GM23338 (cell line): Measurements from ENCODE around the gene STAB2. TPM values are rescaled to one million over a fixed set of nuclear protein-coding genes. Genes with fewer than 3 reads are reported as not detected.

Experiments used
- ATAC-seq: fragments of 200-7000 bp; cut with Tn5 transposase; 3 replicates; pipeline ENCODE4 v1.9.1; 2020
- DNase-seq: peaks from one replicate; pipeline ENCODE4 v3.0.0-alpha.2; 2015; ENCODE audit warnings: low spot score
- H2AFZ ChIP-seq: fragments of 200-600 bp; sonication (generic); 2 replicates; pipeline ENCODE4 v1.8.0; 2016; ENCODE audit warnings: antibody characterized with exemption, mild to moderate bottlenecking, moderate library complexity
- H3F3A ChIP-seq: fragments of 200-600 bp; sonication (generic); replicated peaks from 2 replicates; pipeline ENCODE4 v1.8.0; 2017; ENCODE audit warnings: antibody characterized with exemption, mixed run types, low read depth
- H3K27ac ChIP-seq: fragments of 200-600 bp; sonication (generic); 2 replicates; pipeline ENCODE4 v1.6.1; 2016; ENCODE audit warnings: low read depth
- H3K27me3 ChIP-seq: fragments of 200-600 bp; sonication (generic); 2 replicates; pipeline ENCODE4 v1.8.0; 2016; ENCODE audit warnings: mild to moderate bottlenecking, mixed run types, moderate library complexity; ENCODE audit not compliant: insufficient read depth
- H3K36me3 ChIP-seq: fragments of 200-600 bp; sonication (generic); 2 replicates; pipeline ENCODE4 v1.8.0; 2016; ENCODE audit warnings: mild to moderate bottlenecking; ENCODE audit not compliant: insufficient read depth
- H3K4me1 ChIP-seq: fragments of 200-600 bp; sonication (generic); 2 replicates; pipeline ENCODE4 v1.8.0; 2016; ENCODE audit warnings: mild to moderate bottlenecking, moderate library complexity; ENCODE audit not compliant: insufficient read depth
- H3K4me2 ChIP-seq: fragments of 200-600 bp; sonication (generic); 2 replicates; pipeline ENCODE4 v1.7.1; 2017; ENCODE audit warnings: mixed run types
- H3K4me3 ChIP-seq: fragments of 200-600 bp; sonication (generic); 2 replicates; pipeline ENCODE4 v1.6.1; 2016; ENCODE audit warnings: mixed run types
- H3K79me2 ChIP-seq: fragments of 200-600 bp; sonication (generic); replicated peaks from 2 replicates; pipeline ENCODE4 v1.8.0; 2017; ENCODE audit warnings: mild to moderate bottlenecking; ENCODE audit not compliant: insufficient read depth
- H3K9me2 ChIP-seq: fragments of 200-600 bp; sonication (generic); 2 replicates; pipeline ENCODE4 v1.8.0; 2017; ENCODE audit not compliant: insufficient read depth
- H4K20me1 ChIP-seq: fragments of 200-600 bp; sonication (generic); replicated peaks from 2 replicates; pipeline ENCODE4 v1.8.0; 2017; ENCODE audit warnings: mild to moderate bottlenecking; ENCODE audit not compliant: insufficient read depth
- H3K27ac Mint-ChIP-seq: 2 replicates; pipeline ENCODE4 v1.8.0; 2020; ENCODE audit warnings: inconsistent platforms, mild to moderate bottlenecking, moderate library complexity, mixed read lengths
- H3K27me3 Mint-ChIP-seq: 3 replicates; pipeline ENCODE4 v1.8.0; 2022; ENCODE audit warnings: low read depth, mild to moderate bottlenecking, moderate library complexity, mixed read lengths, inconsistent platforms; ENCODE audit not compliant: insufficient read depth, poor library complexity
- H3K36me3 Mint-ChIP-seq: 3 replicates; pipeline ENCODE4 v1.8.0; 2021; ENCODE audit warnings: low read depth, mild to moderate bottlenecking, inconsistent platforms, moderate library complexity, mixed read lengths
- H3K4me1 Mint-ChIP-seq: 3 replicates; pipeline ENCODE4 v1.8.0; 2020; ENCODE audit warnings: mild to moderate bottlenecking, inconsistent platforms, mixed read lengths
- H3K4me3 Mint-ChIP-seq: 3 replicates; pipeline ENCODE4 v1.8.0; 2021; ENCODE audit warnings: moderate library complexity, mild to moderate bottlenecking, inconsistent platforms, mixed read lengths
- H3K9me3 Mint-ChIP-seq: 3 replicates; pipeline ENCODE4 v1.8.0; 2020; ENCODE audit warnings: moderate library complexity, mild to moderate bottlenecking, inconsistent platforms, mixed read lengths
- CREB1 ChIP-seq: fragments of 250-450 bp; sonication (Bioruptor Pico); IDR thresholded peaks from 2 replicates; pipeline ENCODE4 v1.5.0; 2020; ENCODE audit warnings: low read depth, mild to moderate bottlenecking, moderate library complexity
- EZH2 ChIP-seq: fragments of 200-600 bp; sonication (generic); IDR thresholded peaks from one replicate; pipeline ENCODE4 v1.8.0; 2017; ENCODE audit warnings: antibody characterized with exemption, mild to moderate bottlenecking, low read depth; ENCODE audit not compliant: unreplicated experiment
- EZH2phosphoT487 ChIP-seq: fragments of 200-600 bp; sonication (generic); IDR thresholded peaks from one replicate; pipeline ENCODE4 v1.8.1; 2018; ENCODE audit warnings: antibody characterized with exemption; ENCODE audit not compliant: unreplicated experiment
- JUNB ChIP-seq: IDR thresholded peaks from one replicate; pipeline ENCODE4 v1.6.1; 2016; ENCODE audit warnings: antibody characterized with exemption; ENCODE audit not compliant: unreplicated experiment
- NANOG ChIP-seq: IDR thresholded peaks from 2 replicates; pipeline ENCODE4 v1.6.1; 2016; ENCODE audit warnings: antibody characterized with exemption, borderline replicate concordance
- STAT1 ChIP-seq: IDR thresholded peaks from one replicate; pipeline ENCODE4 v1.6.1; 2016; ENCODE audit warnings: antibody characterized with exemption; ENCODE audit not compliant: unreplicated experiment
- ZNF114 ChIP-seq: fragments of 250-450 bp; sonication (Bioruptor Pico); IDR thresholded peaks from 2 replicates; pipeline ENCODE4 v1.5.0; 2020; ENCODE audit warnings: mild to moderate bottlenecking, moderate library complexity
- ZNF331 ChIP-seq: fragments of 250-450 bp; sonication (Bioruptor Pico); IDR thresholded peaks from 2 replicates; pipeline ENCODE4 v1.5.0; 2020; ENCODE audit warnings: low read depth, mild to moderate bottlenecking, moderate library complexity
- polyA plus RNA-seq: library from polyadenylated mRNA; unstranded; fragments of >200 nt; fragmentation: Nextera tagmentation; extraction: Ambion mirVana; gene quantifications from 2 replicates; pipeline ENCODE4 v1.2.1, GENCODE V29; 2016
- total RNA-seq: library from RNA; depleted of rRNA; stranded (reverse); fragments of >200 nt; shearing (Covaris generic); gene quantifications from 2 replicates; pipeline ENCODE4 v1.2.3, GENCODE V29; 2014
- TF ChIP-seq, protein P1 (sequence below), 2 experiments: fragments of 200-600 bp in 1 of 2; sonication (generic) in 1 of 2; conservative IDR thresholded peaks; 2 replicates each; pipeline versions ENCODE4 v1.5.1 to v1.6.1; 2016 to 2017; ENCODE audit warnings: antibody characterized with exemption in 2 of 2, low read depth in 2 of 2, mild to moderate bottlenecking in 2 of 2, moderate library complexity in 1 of 2
- TF ChIP-seq, protein P2 (sequence below): fragments of 250-450 bp; sonication (Bioruptor Pico); IDR thresholded peaks from 2 replicates; pipeline ENCODE4 v1.5.0; 2020; ENCODE audit warnings: mild to moderate bottlenecking, moderate library complexity
- TF ChIP-seq, protein P3 (sequence below): IDR thresholded peaks from 2 replicates; pipeline ENCODE4 v1.6.1; 2016; ENCODE audit warnings: antibody characterized with exemption
- TF ChIP-seq, protein P4 (sequence below): IDR thresholded peaks from one replicate; pipeline ENCODE4 v1.6.1; 2018; ENCODE audit warnings: antibody characterized with exemption; ENCODE audit not compliant: unreplicated experiment

Gene STAB2
- total and polyA plus RNA-seq, 2 experiments from 2014 or later = 0.14 TPM; not detected in 1

GRCh38 chr12:103590271-103590670 lies 3.2 kb downstream of the STAB2 start:
- no peaks in the 10 kb centered on the region for H3K4me1 ChIP-seq
- Mint-ChIP-seq H3K27ac (no peak overlapping the region), H3K4me1 (no peaks in the 10 kb centered on the region), H3K4me3 (no peak overlapping the region), H3K27me3 (peaks cover 2% of the 10 kb centered on the region), H3K9me3 (no peaks in the 10 kb centered on the region), H3K36me3 (no peaks in the 10 kb centered on the region)
- no peaks in the 10 kb centered on the region for H3K36me3 ChIP-seq
- no peak overlapping the region for H3K27ac ChIP-seq
- ATAC-seq = no peak
- H4K20me1 ChIP-seq = no peaks in the 10 kb centered on the region
- no peak overlapping the region for H2AFZ ChIP-seq
- no peak for TF ChIP-seq JUNB
- TF ChIP-seq ZNF331 (CRISPR knock-in tag) = no peak
- no peak for TF ChIP-seq EZH2
- no peak for TF ChIP-seq NANOG
- TF ChIP-seq, protein P1, sequence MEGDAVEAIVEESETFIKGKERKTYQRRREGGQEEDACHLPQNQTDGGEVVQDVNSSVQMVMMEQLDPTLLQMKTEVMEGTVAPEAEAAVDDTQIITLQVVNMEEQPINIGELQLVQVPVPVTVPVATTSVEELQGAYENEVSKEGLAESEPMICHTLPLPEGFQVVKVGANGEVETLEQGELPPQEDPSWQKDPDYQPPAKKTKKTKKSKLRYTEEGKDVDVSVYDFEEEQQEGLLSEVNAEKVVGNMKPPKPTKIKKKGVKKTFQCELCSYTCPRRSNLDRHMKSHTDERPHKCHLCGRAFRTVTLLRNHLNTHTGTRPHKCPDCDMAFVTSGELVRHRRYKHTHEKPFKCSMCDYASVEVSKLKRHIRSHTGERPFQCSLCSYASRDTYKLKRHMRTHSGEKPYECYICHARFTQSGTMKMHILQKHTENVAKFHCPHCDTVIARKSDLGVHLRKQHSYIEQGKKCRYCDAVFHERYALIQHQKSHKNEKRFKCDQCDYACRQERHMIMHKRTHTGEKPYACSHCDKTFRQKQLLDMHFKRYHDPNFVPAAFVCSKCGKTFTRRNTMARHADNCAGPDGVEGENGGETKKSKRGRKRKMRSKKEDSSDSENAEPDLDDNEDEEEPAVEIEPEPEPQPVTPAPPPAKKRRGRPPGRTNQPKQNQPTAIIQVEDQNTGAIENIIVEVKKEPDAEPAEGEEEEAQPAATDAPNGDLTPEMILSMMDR (conservative IDR thresholded peaks at IDR 0.05; ENCODE audit: low read depth in 2 of 2) = no peak
- no peak for TF ChIP-seq STAT1
- TF ChIP-seq EZH2phosphoT487 = no peak
- TF ChIP-seq, protein P2, sequence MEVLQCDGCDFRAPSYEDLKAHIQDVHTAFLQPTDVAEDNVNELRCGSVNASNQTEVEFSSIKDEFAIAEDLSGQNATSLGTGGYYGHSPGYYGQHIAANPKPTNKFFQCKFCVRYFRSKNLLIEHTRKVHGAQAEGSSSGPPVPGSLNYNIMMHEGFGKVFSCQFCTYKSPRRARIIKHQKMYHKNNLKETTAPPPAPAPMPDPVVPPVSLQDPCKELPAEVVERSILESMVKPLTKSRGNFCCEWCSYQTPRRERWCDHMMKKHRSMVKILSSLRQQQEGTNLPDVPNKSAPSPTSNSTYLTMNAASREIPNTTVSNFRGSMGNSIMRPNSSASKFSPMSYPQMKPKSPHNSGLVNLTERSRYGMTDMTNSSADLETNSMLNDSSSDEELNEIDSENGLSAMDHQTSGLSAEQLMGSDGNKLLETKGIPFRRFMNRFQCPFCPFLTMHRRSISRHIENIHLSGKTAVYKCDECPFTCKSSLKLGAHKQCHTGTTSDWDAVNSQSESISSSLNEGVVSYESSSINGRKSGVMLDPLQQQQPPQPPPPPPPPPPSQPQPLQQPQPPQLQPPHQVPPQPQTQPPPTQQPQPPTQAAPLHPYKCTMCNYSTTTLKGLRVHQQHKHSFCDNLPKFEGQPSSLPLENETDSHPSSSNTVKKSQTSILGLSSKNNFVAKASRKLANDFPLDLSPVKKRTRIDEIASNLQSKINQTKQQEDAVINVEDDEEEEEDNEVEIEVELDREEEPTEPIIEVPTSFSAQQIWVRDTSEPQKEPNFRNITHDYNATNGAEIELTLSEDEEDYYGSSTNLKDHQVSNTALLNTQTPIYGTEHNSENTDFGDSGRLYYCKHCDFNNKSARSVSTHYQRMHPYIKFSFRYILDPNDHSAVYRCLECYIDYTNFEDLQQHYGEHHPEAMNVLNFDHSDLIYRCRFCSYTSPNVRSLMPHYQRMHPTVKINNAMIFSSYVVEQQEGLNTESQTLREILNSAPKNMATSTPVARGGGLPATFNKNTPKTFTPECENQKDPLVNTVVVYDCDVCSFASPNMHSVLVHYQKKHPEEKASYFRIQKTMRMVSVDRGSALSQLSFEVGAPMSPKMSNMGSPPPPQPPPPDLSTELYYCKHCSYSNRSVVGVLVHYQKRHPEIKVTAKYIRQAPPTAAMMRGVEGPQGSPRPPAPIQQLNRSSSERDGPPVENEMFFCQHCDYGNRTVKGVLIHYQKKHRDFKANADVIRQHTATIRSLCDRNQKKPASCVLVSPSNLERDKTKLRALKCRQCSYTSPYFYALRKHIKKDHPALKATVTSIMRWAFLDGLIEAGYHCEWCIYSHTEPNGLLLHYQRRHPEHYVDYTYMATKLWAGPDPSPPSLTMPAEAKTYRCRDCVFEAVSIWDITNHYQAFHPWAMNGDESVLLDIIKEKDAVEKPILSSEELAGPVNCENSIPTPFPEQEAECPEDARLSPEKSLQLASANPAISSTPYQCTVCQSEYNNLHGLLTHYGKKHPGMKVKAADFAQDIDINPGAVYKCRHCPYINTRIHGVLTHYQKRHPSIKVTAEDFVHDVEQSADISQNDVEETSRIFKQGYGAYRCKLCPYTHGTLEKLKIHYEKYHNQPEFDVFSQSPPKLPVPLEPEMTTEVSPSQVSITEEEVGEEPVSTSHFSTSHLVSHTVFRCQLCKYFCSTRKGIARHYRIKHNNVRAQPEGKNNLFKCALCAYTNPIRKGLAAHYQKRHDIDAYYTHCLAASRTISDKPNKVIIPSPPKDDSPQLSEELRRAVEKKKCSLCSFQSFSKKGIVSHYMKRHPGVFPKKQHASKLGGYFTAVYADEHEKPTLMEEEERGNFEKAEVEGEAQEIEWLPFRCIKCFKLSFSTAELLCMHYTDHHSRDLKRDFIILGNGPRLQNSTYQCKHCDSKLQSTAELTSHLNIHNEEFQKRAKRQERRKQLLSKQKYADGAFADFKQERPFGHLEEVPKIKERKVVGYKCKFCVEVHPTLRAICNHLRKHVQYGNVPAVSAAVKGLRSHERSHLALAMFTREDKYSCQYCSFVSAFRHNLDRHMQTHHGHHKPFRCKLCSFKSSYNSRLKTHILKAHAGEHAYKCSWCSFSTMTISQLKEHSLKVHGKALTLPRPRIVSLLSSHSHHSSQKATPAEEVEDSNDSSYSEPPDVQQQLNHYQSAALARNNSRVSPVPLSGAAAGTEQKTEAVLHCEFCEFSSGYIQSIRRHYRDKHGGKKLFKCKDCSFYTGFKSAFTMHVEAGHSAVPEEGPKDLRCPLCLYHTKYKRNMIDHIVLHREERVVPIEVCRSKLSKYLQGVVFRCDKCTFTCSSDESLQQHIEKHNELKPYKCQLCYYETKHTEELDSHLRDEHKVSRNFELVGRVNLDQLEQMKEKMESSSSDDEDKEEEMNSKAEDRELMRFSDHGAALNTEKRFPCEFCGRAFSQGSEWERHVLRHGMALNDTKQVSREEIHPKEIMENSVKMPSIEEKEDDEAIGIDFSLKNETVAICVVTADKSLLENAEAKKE (CRISPR knock-in tag) = no peak
- TF ChIP-seq CREB1 (CRISPR knock-in tag) = no peak
- no peak for TF ChIP-seq ZNF114 (CRISPR knock-in tag)
- TF ChIP-seq, protein P3, sequence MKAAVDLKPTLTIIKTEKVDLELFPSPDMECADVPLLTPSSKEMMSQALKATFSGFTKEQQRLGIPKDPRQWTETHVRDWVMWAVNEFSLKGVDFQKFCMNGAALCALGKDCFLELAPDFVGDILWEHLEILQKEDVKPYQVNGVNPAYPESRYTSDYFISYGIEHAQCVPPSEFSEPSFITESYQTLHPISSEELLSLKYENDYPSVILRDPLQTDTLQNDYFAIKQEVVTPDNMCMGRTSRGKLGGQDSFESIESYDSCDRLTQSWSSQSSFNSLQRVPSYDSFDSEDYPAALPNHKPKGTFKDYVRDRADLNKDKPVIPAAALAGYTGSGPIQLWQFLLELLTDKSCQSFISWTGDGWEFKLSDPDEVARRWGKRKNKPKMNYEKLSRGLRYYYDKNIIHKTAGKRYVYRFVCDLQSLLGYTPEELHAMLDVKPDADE = no peak
- TF ChIP-seq, protein P4, sequence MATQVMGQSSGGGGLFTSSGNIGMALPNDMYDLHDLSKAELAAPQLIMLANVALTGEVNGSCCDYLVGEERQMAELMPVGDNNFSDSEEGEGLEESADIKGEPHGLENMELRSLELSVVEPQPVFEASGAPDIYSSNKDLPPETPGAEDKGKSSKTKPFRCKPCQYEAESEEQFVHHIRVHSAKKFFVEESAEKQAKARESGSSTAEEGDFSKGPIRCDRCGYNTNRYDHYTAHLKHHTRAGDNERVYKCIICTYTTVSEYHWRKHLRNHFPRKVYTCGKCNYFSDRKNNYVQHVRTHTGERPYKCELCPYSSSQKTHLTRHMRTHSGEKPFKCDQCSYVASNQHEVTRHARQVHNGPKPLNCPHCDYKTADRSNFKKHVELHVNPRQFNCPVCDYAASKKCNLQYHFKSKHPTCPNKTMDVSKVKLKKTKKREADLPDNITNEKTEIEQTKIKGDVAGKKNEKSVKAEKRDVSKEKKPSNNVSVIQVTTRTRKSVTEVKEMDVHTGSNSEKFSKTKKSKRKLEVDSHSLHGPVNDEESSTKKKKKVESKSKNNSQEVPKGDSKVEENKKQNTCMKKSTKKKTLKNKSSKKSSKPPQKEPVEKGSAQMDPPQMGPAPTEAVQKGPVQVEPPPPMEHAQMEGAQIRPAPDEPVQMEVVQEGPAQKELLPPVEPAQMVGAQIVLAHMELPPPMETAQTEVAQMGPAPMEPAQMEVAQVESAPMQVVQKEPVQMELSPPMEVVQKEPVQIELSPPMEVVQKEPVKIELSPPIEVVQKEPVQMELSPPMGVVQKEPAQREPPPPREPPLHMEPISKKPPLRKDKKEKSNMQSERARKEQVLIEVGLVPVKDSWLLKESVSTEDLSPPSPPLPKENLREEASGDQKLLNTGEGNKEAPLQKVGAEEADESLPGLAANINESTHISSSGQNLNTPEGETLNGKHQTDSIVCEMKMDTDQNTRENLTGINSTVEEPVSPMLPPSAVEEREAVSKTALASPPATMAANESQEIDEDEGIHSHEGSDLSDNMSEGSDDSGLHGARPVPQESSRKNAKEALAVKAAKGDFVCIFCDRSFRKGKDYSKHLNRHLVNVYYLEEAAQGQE = no peak
- no peak overlapping the region for H3K4me3 ChIP-seq
- H3K4me2 ChIP-seq = no peak overlapping the region
- peaks cover 6% of the 10 kb centered on the region; the same call in 1 of the 2 replicates for H3K9me2 ChIP-seq
- H3K79me2 ChIP-seq = no peaks in the 10 kb centered on the region
- H3F3A ChIP-seq = no peaks in the 10 kb centered on the region
- DNase-seq = no peak
- H3K27me3 ChIP-seq = no peaks in the 10 kb centered on the region
